Measurements from ENCODE around the gene STC2. TPM values are rescaled to one million over a fixed set of nuclear protein-coding genes. Genes with fewer than 3 reads are reported as not detected.

The STC2 gene
- total RNA-seq, 4 donors from 2014 or later, result 3.2 to 29.1 (median 9.9) TPM

DNA sequence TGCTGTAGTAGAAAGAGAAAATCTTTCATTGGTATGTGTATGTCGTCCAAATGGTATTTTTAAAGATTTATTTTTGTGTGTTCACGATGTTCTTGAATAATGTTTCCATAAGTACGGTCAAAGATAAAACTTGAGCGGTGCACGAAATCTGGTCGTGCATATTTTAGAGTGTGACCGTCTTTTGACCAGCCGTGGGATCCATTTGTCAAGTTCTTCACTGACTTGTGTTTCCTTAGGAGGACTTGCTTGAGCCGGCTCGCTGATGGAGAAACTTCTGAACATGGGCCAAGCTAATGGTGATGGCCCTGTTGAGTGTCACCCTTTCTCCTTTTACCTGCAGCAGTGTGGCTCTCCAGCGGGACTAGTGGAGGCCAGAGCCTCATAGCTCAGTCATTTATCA lies 11.1 kb upstream of the STC2 start:
- peak in 1 of 2 donors; percentile 59 for DNase-seq (ENCODE audit: low spot score in 2 of 2)
- intact Hi-C loops (cut with DNase I; ENCODE audit: low total_unique reads), result no loop called here
- WGBS, 2 donors, result 86 to 93% methylated on average over 11 of the region's 11 CpGs
- TF ChIP-seq, protein P1, sequence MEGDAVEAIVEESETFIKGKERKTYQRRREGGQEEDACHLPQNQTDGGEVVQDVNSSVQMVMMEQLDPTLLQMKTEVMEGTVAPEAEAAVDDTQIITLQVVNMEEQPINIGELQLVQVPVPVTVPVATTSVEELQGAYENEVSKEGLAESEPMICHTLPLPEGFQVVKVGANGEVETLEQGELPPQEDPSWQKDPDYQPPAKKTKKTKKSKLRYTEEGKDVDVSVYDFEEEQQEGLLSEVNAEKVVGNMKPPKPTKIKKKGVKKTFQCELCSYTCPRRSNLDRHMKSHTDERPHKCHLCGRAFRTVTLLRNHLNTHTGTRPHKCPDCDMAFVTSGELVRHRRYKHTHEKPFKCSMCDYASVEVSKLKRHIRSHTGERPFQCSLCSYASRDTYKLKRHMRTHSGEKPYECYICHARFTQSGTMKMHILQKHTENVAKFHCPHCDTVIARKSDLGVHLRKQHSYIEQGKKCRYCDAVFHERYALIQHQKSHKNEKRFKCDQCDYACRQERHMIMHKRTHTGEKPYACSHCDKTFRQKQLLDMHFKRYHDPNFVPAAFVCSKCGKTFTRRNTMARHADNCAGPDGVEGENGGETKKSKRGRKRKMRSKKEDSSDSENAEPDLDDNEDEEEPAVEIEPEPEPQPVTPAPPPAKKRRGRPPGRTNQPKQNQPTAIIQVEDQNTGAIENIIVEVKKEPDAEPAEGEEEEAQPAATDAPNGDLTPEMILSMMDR (IDR thresholded peaks at IDR 0.05), result no peak
- TF ChIP-seq POLR2A (IDR thresholded peaks at IDR 0.05), result no peak
- no peak overlapping the region for H3K4me3 ChIP-seq (ENCODE audit: low read depth, poor library complexity, severe bottlenecking)

DNA sequence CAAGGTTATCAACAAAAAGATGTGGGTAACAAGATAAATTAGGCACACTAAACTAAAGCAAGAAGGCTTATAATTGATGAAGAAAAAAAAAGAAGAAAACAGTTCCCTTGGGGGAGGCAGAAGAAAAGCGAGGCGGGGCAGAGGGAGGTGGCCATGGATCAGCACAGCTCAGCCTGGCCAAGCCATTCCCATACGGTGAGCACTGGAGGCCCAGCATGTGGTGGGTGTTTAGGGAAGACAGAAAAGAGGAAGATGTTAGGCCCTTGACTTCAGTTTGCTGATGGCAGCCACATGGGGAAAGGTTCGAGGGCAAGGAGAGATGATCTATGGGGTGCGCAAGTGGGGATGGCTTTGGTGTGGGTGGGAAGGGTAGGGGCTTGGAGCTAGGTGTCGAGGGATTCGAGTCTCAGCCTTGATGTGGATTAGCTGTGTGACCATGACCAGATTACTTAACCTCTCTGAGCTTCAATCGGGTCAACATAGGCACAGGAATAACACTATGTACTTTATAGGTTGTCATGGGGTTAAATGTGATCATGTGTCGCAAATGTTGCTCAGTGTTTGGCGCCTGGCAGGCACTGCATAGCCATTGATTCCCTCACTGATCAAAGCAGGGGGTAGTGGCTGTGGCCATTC lies 10.3 kb upstream of the STC2 start:
- TF ChIP-seq POLR2A (IDR thresholded peaks at IDR 0.05), result no peak
- TF ChIP-seq, protein P1 (IDR thresholded peaks at IDR 0.05), result no peak
- peak in 1 of 2 donors; percentile 73 for DNase-seq (ENCODE audit: low spot score in 2 of 2)
- no peak overlapping the region for H3K4me3 ChIP-seq (ENCODE audit: low read depth, poor library complexity, severe bottlenecking)
- WGBS, 2 donors, result 84 to 86% methylated on average over 10 of the region's 10 CpGs
- intact Hi-C loops (cut with DNase I; ENCODE audit: low total_unique reads), result no loop called here

DNA sequence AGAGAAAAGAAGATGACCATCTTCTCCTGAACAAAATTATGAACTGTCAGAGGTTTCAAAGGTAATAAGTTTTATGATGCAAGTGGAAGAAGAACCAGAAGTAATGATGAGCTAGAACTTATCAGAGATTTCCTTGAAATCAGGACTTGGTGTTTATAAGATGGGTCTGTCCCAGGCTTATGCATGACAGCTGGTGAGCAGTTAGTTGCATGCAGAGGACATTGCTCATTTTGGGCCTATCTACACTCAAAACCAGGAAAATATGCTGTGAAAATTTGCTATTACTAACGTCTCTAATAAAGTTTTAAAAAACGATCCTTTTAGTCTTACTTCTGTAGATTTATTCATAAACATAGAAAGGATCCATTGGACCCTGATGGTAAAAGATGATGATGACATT lies 6.6 kb upstream of the STC2 start:
- WGBS, 2 donors, result 77 to 80% methylated on average over 2 of the region's 2 CpGs
- intact Hi-C loops (cut with DNase I; ENCODE audit: low total_unique reads), result no loop called here
- DNase-seq (ENCODE audit: low spot score in 2 of 2), result no peak
- TF ChIP-seq, protein P1 (IDR thresholded peaks at IDR 0.05), result no peak
- TF ChIP-seq POLR2A (IDR thresholded peaks at IDR 0.05), result no peak
- H3K4me3 ChIP-seq (ENCODE audit: low read depth, poor library complexity, severe bottlenecking), result no peak overlapping the region

DNA sequence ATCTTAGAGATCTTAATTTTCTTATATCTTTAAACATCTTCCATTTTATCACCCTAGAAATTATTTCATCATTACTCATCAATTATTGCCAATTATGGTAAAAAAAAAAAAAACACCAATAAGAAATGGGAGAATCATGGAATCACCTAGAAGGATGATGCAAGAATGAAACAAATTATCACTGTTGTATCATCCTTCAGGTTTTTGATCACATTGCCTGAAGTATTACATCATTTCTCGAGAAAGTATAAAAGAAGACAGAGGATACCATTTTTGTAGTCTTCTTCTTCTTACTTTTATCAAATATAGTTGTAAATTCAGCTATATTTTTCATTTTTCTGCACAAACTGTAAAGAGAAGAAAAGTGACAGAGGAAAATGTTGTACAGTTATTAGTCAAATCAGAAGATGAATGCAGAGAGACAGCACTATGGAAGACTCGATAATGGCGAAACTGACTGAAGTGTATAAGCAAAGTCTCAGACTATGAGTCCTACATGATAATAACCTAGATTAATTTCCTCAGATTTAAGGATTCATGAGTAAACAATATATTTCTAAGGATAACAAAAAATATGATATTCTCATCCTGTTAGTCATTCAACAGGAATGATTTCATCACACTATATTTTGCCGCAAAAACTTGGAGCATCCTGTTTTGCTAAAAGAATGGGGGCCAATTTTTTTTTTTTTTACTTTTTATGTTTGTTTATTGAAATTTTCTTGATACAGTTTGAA lies 5.9 kb upstream of the STC2 start:
- no peak for DNase-seq (ENCODE audit: low spot score in 2 of 2)
- TF ChIP-seq, protein P1 (IDR thresholded peaks at IDR 0.05), result no peak
- no peak for TF ChIP-seq POLR2A (IDR thresholded peaks at IDR 0.05)
- intact Hi-C loops (cut with DNase I; ENCODE audit: low total_unique reads), result no loop called here
- 87% methylated on average over 4 of the region's 4 CpGs for WGBS, 2 donors
- H3K4me3 ChIP-seq (ENCODE audit: low read depth, poor library complexity, severe bottlenecking), result no peak overlapping the region

DNA sequence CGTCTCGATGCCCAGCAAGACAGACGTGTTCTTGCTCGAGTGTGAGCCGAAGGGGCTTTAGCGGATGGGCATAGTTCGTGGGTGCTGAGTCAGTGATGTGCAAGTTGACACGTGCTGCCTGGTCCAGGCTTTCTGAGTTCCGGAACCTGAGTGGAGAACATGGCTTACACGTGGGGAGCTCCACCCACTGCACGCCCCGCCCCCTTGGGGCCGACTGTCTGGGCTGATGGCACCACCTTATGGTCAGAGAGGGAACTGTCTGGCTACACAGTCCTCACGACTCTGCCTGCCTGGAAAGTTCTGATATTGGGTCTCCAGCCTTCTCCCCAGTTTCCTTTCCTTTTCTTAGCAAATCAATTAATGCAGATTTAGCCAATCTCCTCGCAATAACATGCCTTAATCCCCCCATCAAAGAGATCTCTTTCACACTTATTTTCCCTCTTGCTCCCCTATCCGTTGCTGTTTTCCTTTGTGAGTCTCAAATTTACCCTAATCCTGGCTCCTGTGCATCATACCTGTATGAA lies 3.8 kb upstream of the STC2 start:
- H3K4me3 ChIP-seq (ENCODE audit: low read depth, poor library complexity, severe bottlenecking), result no peak overlapping the region
- intact Hi-C loops (cut with DNase I; ENCODE audit: low total_unique reads), result no loop called here
- peak; percentile 84 to 97 for DNase-seq (ENCODE audit: low spot score in 2 of 2)
- TF ChIP-seq POLR2A (IDR thresholded peaks at IDR 0.05), result no peak
- TF ChIP-seq, protein P1 (IDR thresholded peaks at IDR 0.05), result peak in 1 of 3 donors; percentile 95
- WGBS, 2 donors, result 28 to 32% methylated on average over 16 of the region's 16 CpGs
